HG02973 (cell line): Measurements from ENCODE around the gene GID4.
"Not testable (repeated sequence)": the region's sequence is repeated elsewhere in the genome, so short reads cannot be mapped to it uniquely, and the experiment has no call there.

Source experiments
- ATAC-seq: cut with Tn5 transposase; IDR thresholded peaks from one replicate; pipeline ENCODE4 v1.9.1; 2021; ENCODE audit warnings: moderate library complexity; ENCODE audit not compliant: unreplicated experiment

GID4 gene

DNA sequence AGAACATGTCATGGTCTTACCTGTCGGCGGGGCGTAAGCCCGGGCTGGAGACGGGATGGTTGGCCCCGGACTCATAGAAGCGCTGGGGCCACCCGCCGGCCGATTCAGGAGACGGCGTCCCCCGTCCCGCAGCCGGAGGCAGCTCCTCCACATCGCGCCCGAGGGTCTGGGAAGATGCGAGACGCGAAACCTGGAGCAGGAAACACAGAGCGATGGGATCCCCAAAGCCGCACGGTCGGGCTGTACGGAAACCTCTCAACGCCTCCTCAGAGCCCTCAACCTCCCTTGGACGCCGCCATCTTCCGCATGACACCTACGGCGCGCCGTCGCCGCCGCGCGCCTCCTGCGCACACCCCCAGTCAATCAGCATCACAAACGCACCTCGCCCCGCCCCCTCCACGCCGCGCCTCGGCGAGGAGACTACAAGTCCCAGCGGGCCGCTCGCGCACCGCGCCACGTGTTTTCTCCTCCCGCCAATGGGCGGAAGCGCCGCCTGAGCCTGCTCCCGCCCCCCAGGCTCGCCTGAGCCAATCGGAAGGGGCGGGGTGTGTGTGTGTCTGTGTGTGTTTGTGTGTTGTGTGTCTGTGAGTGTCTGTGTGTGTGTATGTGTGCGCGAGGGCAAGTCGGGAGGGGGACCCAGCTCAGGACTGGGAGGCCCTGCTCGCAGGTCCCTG lies at the start of gene GID4, which contains the start of gene ATPAF2:
Gene GID4 (plus strand): TSS at position 548 of the 674 bp plus-strand sequence. CDS start 57 bp downstream, at position 605.
Gene ATPAF2 (minus strand): TSS at position 308 of the 674 bp plus-strand sequence. CDS start 155 bp downstream, at position 153.
- peak; percentile 83 for ATAC-seq

DNA sequence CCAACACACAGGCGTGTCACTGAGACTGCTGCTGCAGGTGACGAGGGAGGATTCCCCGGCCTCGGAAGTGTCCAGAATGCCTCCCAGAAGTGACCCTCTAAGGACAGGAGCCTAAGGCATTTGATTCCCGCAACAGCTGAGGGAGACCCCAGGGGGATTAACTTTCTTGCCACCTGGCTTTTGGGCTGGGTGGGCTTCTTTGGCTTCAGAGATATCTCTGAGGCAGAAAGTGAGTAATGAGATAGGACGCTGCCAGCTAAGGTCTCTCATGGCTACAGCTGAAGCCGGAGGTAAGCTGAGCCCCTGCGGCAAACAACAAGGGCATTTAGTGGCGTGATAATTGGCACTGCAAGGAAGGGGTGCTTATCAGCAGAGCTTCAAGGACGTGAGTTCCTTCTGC lies 49.6 kb upstream of the GID4 start:
- ATAC-seq, result no peak

DNA sequence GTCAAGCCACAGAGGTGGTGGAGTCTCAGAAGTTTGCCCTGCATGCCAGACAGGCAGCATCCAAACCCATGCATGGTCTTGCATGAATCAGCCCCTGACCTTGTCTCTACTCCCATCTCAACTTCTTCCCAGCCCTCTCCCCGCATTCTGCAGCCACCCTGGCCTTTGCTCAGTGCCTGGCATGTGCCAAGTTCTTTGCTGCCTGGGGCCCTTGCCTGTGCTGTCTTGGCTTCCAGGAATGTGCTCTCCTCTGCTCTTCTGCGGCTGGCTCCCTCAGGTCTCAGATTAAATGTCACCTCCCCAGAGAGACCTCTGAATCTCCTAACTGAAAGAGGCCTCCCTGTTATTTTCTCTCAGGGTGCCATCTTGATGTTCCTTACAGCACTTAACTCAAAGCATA lies 48.9 kb upstream of the GID4 start:
- ATAC-seq, result no peak

DNA sequence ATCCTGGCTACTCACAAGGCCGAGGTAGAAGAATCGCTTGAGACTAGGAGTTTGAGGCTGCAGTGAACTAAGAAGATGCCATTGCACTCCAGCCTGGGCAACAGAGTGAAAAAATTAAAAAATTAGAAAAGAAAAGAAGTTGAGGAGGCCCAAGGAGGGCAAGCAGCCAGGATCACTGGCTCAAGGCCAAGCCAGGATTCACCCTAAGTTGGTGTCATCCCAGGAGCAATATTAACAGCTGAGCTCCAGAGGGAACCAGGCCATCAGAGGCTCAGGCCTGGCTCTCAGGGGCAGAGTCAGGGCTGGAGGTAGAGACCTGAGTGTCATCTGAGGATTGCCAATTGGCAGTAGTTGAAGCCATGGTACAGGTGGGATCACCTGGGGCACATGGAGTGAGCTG lies 45.8 kb upstream of the GID4 start:
- no peak for ATAC-seq

GRCh38 chr17:17993852-17994251 lies 45.4 kb upstream of the GID4 start:
- no peak for ATAC-seq

- no peak for ATAC-seq
Observed at GRCh38 chr17:17994271-17995069, 44.7 kb upstream of the GID4 start.

DNA sequence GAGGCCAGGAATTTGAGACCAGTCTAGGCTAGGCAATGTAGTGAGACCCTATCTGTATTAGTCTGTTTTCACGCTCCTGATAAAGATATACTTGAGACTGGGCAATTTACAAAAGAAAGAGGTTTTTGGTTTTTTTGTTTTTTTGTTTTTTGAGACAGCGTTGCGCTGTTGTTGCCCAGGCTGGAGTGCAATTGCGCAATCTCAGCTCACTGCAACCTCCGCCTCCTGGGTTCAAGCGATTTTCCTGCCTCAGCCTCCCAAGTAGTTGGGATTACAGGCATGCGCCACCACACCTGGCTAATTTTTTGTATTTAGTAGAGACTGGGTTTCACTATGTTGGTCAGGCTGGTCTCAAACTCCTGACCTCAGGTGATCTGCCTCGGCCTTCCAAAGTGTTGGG lies 43.3 kb upstream of the GID4 start:
- ATAC-seq, result not testable (repeated sequence)

DNA sequence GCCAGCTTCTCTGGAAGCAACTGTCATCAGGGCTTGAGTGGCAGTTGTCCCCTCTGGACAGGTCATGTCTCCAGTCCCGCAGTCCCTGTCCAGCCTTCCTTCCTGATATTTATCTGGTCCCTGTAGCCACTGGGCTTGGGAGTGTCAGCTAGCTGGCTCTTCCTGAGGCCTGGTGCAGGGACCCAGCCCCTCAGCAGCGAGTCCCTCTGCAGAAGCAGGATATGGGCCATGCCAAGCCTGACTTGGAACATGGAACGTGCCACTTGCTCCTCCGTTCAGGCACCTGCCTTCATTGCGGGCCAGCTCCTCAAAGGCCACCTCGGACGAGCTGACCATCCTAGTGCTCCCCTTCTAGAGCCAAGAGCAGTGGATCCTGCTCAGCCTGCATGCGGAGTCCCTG lies 40.3 kb upstream of the GID4 start:
- ATAC-seq, result no peak

- no peak for ATAC-seq
Observed at GRCh38 chr17:17999364-18000029, 39.7 kb upstream of the GID4 start.

DNA sequence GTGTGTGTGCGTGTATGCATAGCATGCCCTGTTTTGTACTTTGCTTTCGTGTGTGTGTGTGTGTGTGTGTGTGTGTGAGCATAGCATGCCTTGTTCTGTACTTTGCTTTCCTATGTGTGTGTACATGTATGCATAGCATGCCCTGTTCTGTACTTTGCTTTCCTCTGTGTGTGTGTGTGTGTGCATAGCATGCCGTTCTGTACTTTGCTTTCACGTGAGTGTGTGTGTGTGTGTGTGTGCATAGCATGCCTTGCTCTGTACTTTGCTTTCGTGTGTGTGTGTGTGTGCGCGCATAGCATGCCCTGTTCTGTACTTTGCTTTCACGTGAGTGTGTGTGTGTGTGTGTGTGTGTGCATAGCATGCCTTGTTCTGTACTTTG lies 39.2 kb upstream of the GID4 start:
- ATAC-seq, result no peak

- ATAC-seq, result no peak
Observed at GRCh38 chr17:18002171-18002570, 37.0 kb upstream of the GID4 start.

DNA sequence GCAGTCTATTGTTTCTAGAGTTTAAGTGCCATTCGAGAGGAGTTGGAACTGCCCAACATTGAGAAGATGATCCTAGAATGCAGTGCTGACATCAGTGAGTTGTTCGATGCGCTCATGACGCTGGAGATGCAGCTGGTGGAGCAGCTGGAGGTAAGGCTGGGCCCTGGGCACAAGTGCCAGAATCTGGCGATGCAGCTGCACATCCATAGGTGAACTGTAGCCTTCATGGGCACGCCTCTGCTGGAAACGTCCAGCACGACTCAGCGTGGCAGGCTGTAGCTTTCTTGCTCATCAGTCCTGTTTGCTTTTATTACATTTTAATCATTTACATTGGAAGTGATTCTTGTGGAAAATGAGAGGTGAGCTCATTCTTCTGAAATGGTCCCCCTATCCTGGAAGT lies 34.9 kb upstream of the GID4 start:
- no peak for ATAC-seq

DNA sequence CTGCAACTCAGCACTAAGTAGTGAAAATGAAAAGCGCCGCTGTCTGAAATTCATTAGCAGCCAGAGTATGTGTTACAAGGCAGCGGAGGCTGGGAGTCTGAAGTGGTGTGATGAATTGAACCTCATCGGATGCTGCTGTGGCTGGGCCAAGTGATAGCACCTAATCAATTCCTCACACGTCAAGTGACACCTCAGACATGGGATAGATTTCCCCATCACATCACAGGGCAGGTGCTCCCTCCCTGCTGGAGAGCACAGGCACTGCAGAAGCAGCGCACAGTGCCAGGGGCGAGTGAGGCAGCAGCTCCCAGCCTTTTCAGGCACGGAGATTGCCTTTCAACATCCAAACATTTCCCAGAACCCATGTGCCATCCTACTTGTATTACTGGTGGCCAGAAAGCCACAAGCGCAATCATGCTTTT lies 34.3 kb upstream of the GID4 start:
- ATAC-seq, result no peak

GRCh38 chr17:18005496-18005895 lies 33.7 kb upstream of the GID4 start:
- ATAC-seq, result no peak

DNA sequence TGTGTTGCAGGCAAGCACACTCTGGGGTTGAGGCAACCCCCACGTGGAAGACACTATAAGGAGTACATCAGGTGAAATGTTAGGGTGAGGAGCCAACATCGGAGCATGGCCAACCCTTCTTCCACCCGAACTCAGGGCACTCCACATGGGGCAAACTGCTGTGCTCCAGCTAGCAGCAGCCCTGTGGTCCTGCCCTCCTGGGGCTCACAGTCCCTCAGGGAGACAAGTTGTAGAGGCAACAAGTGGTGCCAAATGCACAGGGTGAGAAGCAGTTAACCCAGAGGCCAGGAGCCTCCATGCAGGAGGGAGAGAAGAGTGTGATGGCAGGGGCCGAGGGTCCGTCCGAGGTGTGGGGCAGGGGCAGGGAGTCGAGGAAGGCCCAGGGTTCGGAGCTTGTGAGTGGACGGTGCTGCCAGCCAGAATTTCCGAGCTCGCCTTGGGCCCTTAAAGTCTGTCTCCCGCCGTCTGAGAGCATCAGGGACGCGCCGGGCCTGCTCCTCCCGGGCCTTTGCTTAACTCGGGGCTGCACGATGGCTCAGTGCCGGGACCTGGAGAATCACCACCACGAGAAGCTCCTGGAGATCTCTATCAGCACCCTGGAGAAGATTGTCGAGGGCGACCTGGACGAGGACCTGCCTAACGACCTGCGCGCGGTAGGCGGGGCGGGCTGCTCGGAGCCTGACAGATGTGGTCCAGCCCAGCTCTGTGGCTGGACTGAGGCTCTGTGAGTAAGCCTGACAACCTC lies 32.5 kb upstream of the GID4 start:
- ATAC-seq, result no peak

DNA sequence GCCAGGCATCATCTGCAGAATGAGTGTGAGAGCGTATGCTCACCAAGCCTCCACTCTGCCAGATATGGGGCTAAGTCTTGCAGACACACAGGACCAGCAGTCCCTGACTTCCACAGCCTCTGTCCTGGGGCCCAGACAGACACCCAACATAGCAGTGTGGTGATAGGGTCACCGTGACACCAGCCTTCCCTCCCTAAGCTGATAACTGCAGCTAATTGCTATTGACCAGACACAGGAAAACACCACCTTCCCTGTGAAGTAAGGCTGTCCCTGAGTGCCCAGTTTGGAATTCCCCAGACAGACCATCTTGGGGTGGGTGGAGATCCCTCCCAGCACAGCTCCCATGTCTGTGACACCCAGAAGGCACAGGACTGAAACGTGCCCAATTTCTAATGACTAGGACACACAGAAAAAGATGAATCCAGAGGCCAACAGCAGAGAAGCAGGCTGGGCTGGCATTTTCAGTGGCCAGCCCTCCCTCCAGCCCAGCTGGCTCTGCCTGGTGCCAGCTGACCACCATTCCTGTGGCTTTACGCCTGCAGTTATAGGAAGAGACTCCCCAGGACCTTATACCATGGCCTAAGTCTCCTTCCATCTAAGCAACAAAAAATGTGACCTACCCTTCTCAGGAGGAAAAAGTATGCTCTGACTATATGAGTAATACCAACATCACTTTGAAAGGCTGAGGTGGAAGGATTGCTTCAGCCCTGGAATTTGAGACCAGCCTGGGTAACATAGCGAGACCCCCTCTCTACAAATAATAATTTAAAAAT lies 30.5 kb upstream of the GID4 start:
- no peak for ATAC-seq

DNA sequence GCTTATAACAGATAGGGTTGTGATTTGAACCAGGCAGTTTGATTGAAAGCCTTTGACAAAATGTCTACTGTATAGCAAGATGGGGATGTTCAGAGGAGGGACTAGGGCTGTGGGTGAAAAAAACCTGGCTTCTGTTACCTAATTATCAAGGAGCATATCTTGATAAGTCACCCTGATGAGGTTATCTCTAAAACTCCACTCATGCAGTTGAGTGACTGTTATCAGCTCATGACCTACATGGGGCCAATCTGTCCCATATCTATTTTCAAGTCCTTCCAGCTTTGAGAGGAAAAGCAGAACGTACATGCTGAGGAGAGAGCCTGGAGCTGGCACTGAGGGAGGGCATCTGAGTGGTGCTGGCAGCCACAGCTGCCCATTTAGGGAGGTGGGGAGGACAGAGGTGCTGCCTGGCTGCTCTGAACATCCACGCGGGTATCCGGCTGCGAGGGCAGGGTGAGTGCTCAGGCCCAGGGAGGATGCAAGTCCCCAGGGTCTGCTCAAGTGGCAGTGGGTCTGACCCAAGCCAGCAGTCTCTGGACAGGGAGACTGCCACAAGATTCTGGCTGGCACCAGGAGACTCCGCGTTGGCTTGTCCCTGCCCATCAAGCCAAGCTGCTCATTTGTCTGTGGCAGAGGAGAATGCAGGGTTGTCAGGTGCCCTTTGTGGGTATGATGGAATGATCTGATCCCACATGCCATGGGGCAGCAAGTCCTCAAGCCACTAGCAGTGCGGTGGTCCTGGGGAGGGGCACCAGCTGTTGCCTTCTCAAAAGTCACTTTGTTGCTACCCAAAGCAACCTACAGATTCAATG lies 29.4 kb upstream of the GID4 start:
- no peak for ATAC-seq

- no peak for ATAC-seq
Observed at GRCh38 chr17:18011286-18011685, 27.9 kb upstream of the GID4 start.

DNA sequence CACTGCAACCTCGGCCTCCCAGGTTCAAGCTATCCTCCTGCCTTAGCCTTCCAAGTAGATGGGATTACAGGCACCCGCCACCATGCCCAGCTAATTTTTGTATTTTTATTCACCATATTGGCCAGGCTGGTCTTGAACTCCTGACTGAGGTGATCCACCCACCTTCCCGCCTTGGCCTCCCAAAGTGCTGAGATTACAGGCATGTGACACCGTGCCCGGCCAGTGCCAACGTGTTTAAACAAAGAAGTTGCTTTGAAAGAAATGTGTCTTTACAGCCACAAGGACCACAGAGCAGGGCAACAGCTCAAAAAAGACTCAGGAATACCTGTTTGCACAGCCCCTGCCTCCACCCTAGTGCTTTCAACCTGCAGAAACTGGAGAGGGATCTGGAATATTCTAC lies 25.2 kb upstream of the GID4 start:
- no peak for ATAC-seq

- no peak for ATAC-seq
Observed at GRCh38 chr17:18015593-18015992, 23.6 kb upstream of the GID4 start.
